Prostate gland (tissue), 2 donors: ENCODE results near the gene BOK. TPM values are rescaled to one million over a fixed set of nuclear protein-coding genes. Genes with fewer than 3 reads are reported as not detected.

Experiments
- DNase-seq: peaks from one replicate; pipeline ENCODE4 v3.0.0-alpha.2; 2019; ENCODE audit warnings: low spot score
- H3K27ac ChIP-seq, 2 donors: fragments of 200-600 bp; sonication (generic); 2 replicates each; pipeline ENCODE4 v1.5.1; 2017 to 2019
- H3K27me3 ChIP-seq: fragments of 200-600 bp; sonication (generic); replicated peaks from 2 replicates; pipeline ENCODE4 v1.5.1; 2019; ENCODE audit not compliant: insufficient read depth
- H3K36me3 ChIP-seq, 2 donors: fragments of 200-600 bp; sonication (generic); 1 replicate in 1 of 2; 2 replicates in 1 of 2; pipeline versions ENCODE4 v1.5.1 to v1.8.1; 2017 to 2019
- H3K4me1 ChIP-seq: fragments of 200-600 bp; sonication (generic); replicated peaks from 2 replicates; pipeline ENCODE4 v1.5.1; 2019
- H3K4me3 ChIP-seq, 2 donors: fragments of 200-600 bp; sonication (generic); 2 replicates each; pipeline ENCODE4 v1.5.1; 2017 to 2019
- H3K9me3 ChIP-seq: fragments of 200-600 bp; sonication (generic); 2 replicates; pipeline ENCODE4 v1.5.1; 2017
- POLR2A ChIP-seq: fragments of 450-650 bp; IDR thresholded peaks from one replicate; pipeline ENCODE4 v1.6.1; 2016; ENCODE audit warnings: antibody characterized with exemption, mild to moderate bottlenecking
- POLR2AphosphoS5 ChIP-seq: sonication (generic); formaldehyde crosslinking; IDR thresholded peaks from one replicate; pipeline ENCODE4 v1.6.1; 2017; ENCODE audit warnings: antibody characterized with exemption
- WGBS: methylation state at CpG from one replicate; pipeline ENCODE4 v1.1.5; 2018; 5-methylcytosine and 5-hydroxymethylcytosine counted together
- intact Hi-C: fragments of 100-400 bp; cut with DNase I; formaldehyde crosslinking; loops from one replicate; pipeline ENCODE4 v1.14.2; 2022
- total RNA-seq, 2 donors: library from RNA; depleted of rRNA; stranded (reverse); fragments of >200 nt; gene quantifications; one replicate each; pipeline ENCODE4 v1.1.0, GENCODE V29; 2016
- TF ChIP-seq, protein P1 (sequence below), 4 experiments: fragments of 200-600 bp in 2 of 4; fragments of 450-650 bp in 2 of 4; sonication (generic) in 2 of 4; IDR thresholded peaks; 1 replicate in 3 of 4; 2 replicates in 1 of 4; pipeline ENCODE4 v1.5.1; 2016 to 2019; ENCODE audit warnings: antibody characterized with exemption in 4 of 4, mild to moderate bottlenecking in 2 of 4, moderate library complexity in 2 of 4

Gene BOK
- total RNA-seq, 2 donors from 2014 or later: 58.3 to 91.6 TPM

DNA sequence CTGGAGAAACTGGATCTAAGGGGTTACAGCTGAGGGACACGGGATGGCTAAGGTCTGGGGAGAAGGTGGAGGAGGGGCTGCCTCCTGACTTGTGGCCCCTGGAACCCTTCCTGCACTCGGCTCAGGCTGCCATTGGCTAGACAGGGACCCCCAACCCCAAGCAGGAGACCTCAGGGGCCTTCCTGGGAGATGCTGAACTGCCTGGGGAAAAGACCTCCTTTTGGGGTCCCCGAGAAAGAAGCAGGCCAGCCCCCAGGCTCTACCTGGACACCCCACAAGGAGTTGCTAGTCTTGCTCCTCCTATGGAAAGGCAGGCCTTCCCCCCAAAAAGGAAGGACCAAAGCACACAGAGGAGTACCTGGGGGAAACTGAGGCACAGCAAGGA lies 10.1 kb upstream of the BOK start:
- 91% methylated on average over 3 of the region's 3 CpGs for WGBS
- Histone ChIP-seq H3K36me3 (no peaks in the 10 kb centered on the region), H3K27me3 (no peaks in the 10 kb centered on the region), H3K4me3 (no peak overlapping the region), H3K4me1 (no peaks in the 10 kb centered on the region), H3K9me3 (no peaks in the 10 kb centered on the region), H3K27ac (no peak overlapping the region)
- TF ChIP-seq POLR2A (no peak), POLR2AphosphoS5 (no peak)
- TF ChIP-seq, protein P1, sequence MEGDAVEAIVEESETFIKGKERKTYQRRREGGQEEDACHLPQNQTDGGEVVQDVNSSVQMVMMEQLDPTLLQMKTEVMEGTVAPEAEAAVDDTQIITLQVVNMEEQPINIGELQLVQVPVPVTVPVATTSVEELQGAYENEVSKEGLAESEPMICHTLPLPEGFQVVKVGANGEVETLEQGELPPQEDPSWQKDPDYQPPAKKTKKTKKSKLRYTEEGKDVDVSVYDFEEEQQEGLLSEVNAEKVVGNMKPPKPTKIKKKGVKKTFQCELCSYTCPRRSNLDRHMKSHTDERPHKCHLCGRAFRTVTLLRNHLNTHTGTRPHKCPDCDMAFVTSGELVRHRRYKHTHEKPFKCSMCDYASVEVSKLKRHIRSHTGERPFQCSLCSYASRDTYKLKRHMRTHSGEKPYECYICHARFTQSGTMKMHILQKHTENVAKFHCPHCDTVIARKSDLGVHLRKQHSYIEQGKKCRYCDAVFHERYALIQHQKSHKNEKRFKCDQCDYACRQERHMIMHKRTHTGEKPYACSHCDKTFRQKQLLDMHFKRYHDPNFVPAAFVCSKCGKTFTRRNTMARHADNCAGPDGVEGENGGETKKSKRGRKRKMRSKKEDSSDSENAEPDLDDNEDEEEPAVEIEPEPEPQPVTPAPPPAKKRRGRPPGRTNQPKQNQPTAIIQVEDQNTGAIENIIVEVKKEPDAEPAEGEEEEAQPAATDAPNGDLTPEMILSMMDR (IDR thresholded peaks at IDR 0.05): no peak
- intact Hi-C loops: no loop called here
- no peak for DNase-seq

DNA sequence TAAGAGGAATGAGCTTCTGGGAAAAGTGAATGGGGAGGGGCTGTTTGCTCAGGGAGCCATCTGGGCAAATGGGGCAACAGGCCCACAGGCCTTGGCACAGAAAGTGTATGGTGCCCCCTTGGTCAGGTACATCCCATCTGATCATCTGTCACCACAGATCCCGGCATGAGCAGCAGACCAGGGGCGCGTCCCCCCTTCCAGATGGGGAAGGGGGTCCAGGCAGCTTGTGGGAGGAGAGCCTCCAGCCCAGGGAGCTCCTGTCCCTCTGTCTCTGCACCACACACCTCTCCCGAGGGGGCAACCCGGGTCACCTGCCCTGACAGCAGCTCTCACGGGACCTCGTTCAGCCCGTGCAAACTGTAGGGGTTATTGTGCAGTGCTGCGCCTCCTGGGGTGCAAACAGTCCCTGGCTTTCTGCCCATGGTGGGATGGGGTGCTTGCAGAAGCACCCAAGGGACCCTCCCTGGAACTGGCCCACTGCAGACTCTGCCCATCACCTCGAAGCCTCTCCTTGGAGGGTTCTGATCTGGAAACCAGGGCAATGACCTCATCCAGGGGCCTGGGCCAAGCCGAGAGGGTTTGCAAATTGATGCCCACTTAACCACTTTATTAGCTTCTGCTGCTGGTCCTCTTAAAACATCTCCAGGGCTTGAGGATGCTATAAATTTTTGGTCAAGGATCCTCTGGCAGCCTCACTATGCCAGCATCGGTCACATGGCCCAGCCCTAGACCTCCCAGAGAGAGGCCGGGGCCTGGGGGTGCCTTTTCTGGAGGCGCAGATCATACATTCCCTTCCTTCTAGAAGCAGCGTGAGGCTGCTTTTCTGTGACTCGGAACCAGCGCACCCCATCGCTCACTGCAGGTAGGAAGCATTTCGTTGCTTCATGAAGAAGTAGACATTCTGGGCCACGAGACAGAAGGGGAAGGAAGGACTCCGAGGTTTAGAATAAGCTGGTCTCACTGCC lies 7.6 kb upstream of the BOK start:
- H3K4me3 ChIP-seq: no peak overlapping the region
- H3K9me3 ChIP-seq: no peaks in the 10 kb centered on the region
- no peaks in the 10 kb centered on the region for H3K36me3 ChIP-seq
- no peak overlapping the region for H3K27ac ChIP-seq
- WGBS: 82% methylated on average over 21 of the region's 21 CpGs
- no peaks in the 10 kb centered on the region for H3K27me3 ChIP-seq
- intact Hi-C loops: no loop called here
- TF ChIP-seq POLR2AphosphoS5 (no peak), POLR2A (no peak)
- TF ChIP-seq, protein P1 (IDR thresholded peaks at IDR 0.05): no peak
- H3K4me1 ChIP-seq: no peaks in the 10 kb centered on the region
- no peak for DNase-seq

DNA sequence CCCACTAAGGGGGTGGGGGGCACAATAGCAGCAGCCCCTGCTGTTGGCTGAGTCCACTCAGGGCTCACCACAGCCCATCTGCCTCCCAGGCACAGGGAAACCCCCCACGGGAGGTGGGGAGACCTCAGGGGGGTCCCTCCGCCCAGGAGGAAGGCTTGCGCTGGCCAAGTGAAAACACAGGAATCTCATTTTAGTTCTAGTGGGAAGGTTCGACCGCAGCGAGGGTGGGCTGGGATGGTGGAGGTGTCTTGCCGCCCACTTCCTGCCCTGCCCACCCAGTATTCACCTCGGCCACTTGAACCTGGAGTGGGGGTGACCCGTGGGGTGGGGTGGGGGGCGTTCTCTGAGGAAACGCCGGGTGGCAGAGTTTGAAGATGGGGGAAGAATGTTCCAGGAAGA lies 6.9 kb upstream of the BOK start:
- Histone ChIP-seq H3K4me1 (no peaks in the 10 kb centered on the region), H3K27me3 (no peaks in the 10 kb centered on the region), H3K36me3 (no peaks in the 10 kb centered on the region), H3K4me3 (no peak overlapping the region), H3K27ac (no peak overlapping the region), H3K9me3 (no peaks in the 10 kb centered on the region)
- TF ChIP-seq, protein P1 (IDR thresholded peaks at IDR 0.05): no peak
- TF ChIP-seq POLR2AphosphoS5 (no peak), POLR2A (no peak)
- intact Hi-C loops: no loop called here
- no peak for DNase-seq
- 76% methylated on average over 12 of the region's 12 CpGs for WGBS

DNA sequence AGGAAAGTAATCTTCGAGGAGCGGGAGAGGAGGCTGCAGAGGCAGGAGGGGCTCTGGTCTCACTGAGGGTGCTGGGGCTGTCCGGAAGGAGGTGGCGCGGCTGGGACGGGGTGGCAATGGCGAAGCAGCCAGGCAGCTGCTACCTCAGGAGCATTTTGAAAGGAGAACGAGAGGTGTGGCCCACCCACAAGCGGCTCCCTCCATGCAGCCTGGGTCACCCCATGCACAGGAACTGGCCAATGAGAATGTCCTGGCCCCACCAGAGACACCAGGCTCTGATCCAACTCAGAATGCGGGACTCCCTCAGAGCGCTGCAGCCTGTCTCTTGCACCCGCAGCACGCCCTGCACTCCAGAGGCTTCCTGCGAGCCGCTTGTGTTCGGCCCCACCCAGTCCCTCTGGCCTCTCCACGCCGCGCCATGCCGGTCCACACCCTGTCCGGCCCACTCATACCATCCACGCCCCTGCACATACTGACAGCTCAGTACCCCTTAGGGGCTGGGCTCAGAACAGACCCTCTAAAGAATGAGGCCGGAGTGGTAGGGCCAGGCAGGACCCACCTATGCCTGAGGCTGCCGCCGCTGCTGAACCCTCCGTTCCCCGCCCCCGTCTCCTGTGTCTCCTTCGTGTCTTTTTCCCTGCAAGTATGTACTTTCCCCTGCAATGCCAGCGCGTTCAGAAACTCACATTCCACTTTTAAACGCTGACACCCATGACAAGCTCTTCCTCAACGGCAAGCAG lies 6.4 kb upstream of the BOK start:
- intact Hi-C loops: no loop called here
- no peak for DNase-seq
- no peak overlapping the region for H3K27ac ChIP-seq
- no peaks in the 10 kb centered on the region for H3K36me3 ChIP-seq
- 68% methylated on average over 25 of the region's 33 CpGs for WGBS
- H3K9me3 ChIP-seq: no peaks in the 10 kb centered on the region
- no peaks in the 10 kb centered on the region for H3K27me3 ChIP-seq
- H3K4me3 ChIP-seq: no peak overlapping the region
- TF ChIP-seq POLR2AphosphoS5 (no peak), POLR2A (no peak)
- TF ChIP-seq, protein P1 (IDR thresholded peaks at IDR 0.05): no peak
- no peaks in the 10 kb centered on the region for H3K4me1 ChIP-seq
